Mesothelial cell of epicardium (in vitro differentiated cells): ENCODE data around the gene E2F1. TPM values are rescaled to one million over a fixed set of nuclear protein-coding genes. Genes with fewer than 3 reads are reported as not detected.

Source experiments
- DNase-seq, 2 experiments: peaks; one replicate each; pipeline ENCODE4 v3.0.0; 2021; ENCODE audit warnings: low spot score in 2 of 2; ENCODE audit not compliant: unreplicated experiment in 2 of 2
- H3K27ac Mint-ChIP-seq: 2 replicates; pipeline ENCODE4 v1.8.0; 2021; ENCODE audit warnings: mixed read lengths
- H3K27me3 Mint-ChIP-seq: 2 replicates; pipeline ENCODE4 v1.8.0; 2021; ENCODE audit warnings: low read depth, mixed read lengths
- H3K36me3 Mint-ChIP-seq: 2 replicates; pipeline ENCODE4 v1.8.0; 2021; ENCODE audit warnings: mixed read lengths
- H3K4me1 Mint-ChIP-seq: 2 replicates; pipeline ENCODE4 v1.8.0; 2021; ENCODE audit warnings: mixed read lengths
- H3K4me3 Mint-ChIP-seq: 2 replicates; pipeline ENCODE4 v1.8.0; 2021; ENCODE audit warnings: mild to moderate bottlenecking, moderate library complexity, mixed read lengths
- H3K9me3 Mint-ChIP-seq: 2 replicates; pipeline ENCODE4 v1.8.0; 2021; ENCODE audit warnings: mixed read lengths
- CTCF ChIP-seq: fragments of 200-600 bp; sonication (generic); IDR thresholded peaks from one replicate; pipeline ENCODE4 v1.5.0; 2021; ENCODE audit warnings: antibody characterized with exemption; ENCODE audit not compliant: unreplicated experiment
- total RNA-seq: library from RNA; stranded (reverse); gene quantifications from 3 replicates; pipeline ENCODE4 v1.2.1, GENCODE V29; 2021

E2F1 gene
- total RNA-seq, 1 donor from 2014 or later: 16.7 TPM

GRCh38 chr20:33669873-33670640 lies 16.1 kb downstream of the E2F1 start:
- Mint-ChIP-seq H3K4me1 (peaks cover 32% of the 10 kb centered on the region), H3K27me3 (no peaks in the 10 kb centered on the region), H3K4me3 (no peak overlapping the region), H3K36me3 (peaks cover 14% of the 10 kb centered on the region), H3K9me3 (no peaks in the 10 kb centered on the region), H3K27ac (no peak overlapping the region)
- no peak for TF ChIP-seq CTCF
- no peak for DNase-seq

GRCh38 chr20:33669224-33669623 lies 17.0 kb downstream of the E2F1 start:
- TF ChIP-seq CTCF: no peak
- Mint-ChIP-seq H3K27me3 (no peaks in the 10 kb centered on the region), H3K9me3 (no peaks in the 10 kb centered on the region), H3K27ac (no peak overlapping the region), H3K36me3 (peaks cover 14% of the 10 kb centered on the region), H3K4me3 (no peak overlapping the region), H3K4me1 (peaks cover 37% of the 10 kb centered on the region)
- DNase-seq: no peak

- DNase-seq: no peak
- H3K27me3 Mint-ChIP-seq: no peaks in the 10 kb centered on the region
- H3K4me1 Mint-ChIP-seq: peaks cover 33% of the 10 kb centered on the region
- TF ChIP-seq CTCF: no peak
- no peaks in the 10 kb centered on the region for H3K9me3 Mint-ChIP-seq
- H3K36me3 Mint-ChIP-seq: peaks cover 14% of the 10 kb centered on the region
- no peak overlapping the region for H3K4me3 Mint-ChIP-seq
- no peak overlapping the region for H3K27ac Mint-ChIP-seq
Measured at GRCh38 chr20:33668466-33669155, 17.6 kb downstream of the E2F1 start.

- Mint-ChIP-seq H3K4me1 (peaks cover 28% of the 10 kb centered on the region), H3K4me3 (peak overlapping the region; percentile 56), H3K27ac (no peak overlapping the region), H3K27me3 (no peaks in the 10 kb centered on the region), H3K9me3 (no peaks in the 10 kb centered on the region), H3K36me3 (peaks cover 14% of the 10 kb centered on the region)
- peak in 1 of 2 experiments; percentile 75 for DNase-seq
- TF ChIP-seq CTCF: peak; percentile 86
Measured at GRCh38 chr20:33667676-33668465, 18.3 kb downstream of the E2F1 start.

- no peak for DNase-seq
- Mint-ChIP-seq H3K27me3 (no peaks in the 10 kb centered on the region), H3K9me3 (no peaks in the 10 kb centered on the region), H3K27ac (no peak overlapping the region), H3K36me3 (peaks cover 14% of the 10 kb centered on the region), H3K4me1 (peaks cover 26% of the 10 kb centered on the region), H3K4me3 (peak overlapping the region; percentile 56)
- no peak for TF ChIP-seq CTCF
Measured at GRCh38 chr20:33667245-33667675, 18.9 kb downstream of the E2F1 start.
